WTC11 (cell line): ENCODE data around the gene ZNHIT2. TPM values are rescaled to one million over a fixed set of nuclear protein-coding genes. Genes with fewer than 3 reads are reported as not detected.

Experiments
- ATAC-seq: fragments of 200-7000 bp; cut with Tn5 transposase; 2 replicates; pipeline ENCODE4 v1.10.0; 2021; ENCODE audit warnings: mild to moderate bottlenecking, moderate library complexity
- CTCF ChIA-PET: fragments of 300-600 bp; sonication (Branson Sonifier 250); formaldehyde crosslinking; loops from one replicate; lab custom pipeline; 2021; ENCODE audit warnings: antibody characterized with exemption; lab: Charles Lee
- POLR2A ChIA-PET: fragments of 350-600 bp; sonication (Branson Sonifier 250); formaldehyde crosslinking; loops from one replicate; lab custom pipeline; 2021; ENCODE audit warnings: antibody characterized with exemption; lab: Charles Lee
- DNase-seq: peaks from one replicate; pipeline ENCODE4 v3.0.0; 2021; ENCODE audit warnings: low spot score
- H3K27ac Mint-ChIP-seq: 2 replicates; pipeline ENCODE4 v1.8.0; 2021; ENCODE audit warnings: mixed read lengths
- H3K27me3 Mint-ChIP-seq: 2 replicates; pipeline ENCODE4 v1.8.0; 2021; ENCODE audit warnings: low read depth, mild to moderate bottlenecking, moderate library complexity, mixed read lengths
- H3K36me3 Mint-ChIP-seq: 2 replicates; pipeline ENCODE4 v1.8.0; 2021; ENCODE audit warnings: mixed read lengths
- H3K4me1 Mint-ChIP-seq: 2 replicates; pipeline ENCODE4 v1.8.0; 2022; ENCODE audit warnings: mixed read lengths
- H3K4me3 Mint-ChIP-seq: 2 replicates; pipeline ENCODE4 v1.8.0; 2021; ENCODE audit warnings: mild to moderate bottlenecking, moderate library complexity, mixed read lengths
- H3K9me3 Mint-ChIP-seq: 2 replicates; pipeline ENCODE4 v1.8.0; 2021; ENCODE audit warnings: mixed read lengths
- ATF2 ChIP-seq: sonication (generic); formaldehyde crosslinking; IDR thresholded peaks from 2 replicates; pipeline ENCODE4 v1.8.1; 2022; ENCODE audit warnings: low read depth, missing genetic modification reagents, borderline replicate concordance
- ATF3 ChIP-seq: sonication (generic); formaldehyde crosslinking; conservative IDR thresholded peaks from 2 replicates; pipeline ENCODE4 v1.8.1; 2022; ENCODE audit warnings: mild to moderate bottlenecking, missing genetic modification reagents
- ATF6 ChIP-seq: sonication (generic); formaldehyde crosslinking; IDR thresholded peaks from 2 replicates; pipeline ENCODE4 v1.8.1; 2023; ENCODE audit warnings: mild to moderate bottlenecking, missing genetic modification reagents
- CBFB ChIP-seq: sonication (generic); formaldehyde crosslinking; IDR thresholded peaks from 2 replicates; pipeline ENCODE4 v1.8.1; 2022; ENCODE audit warnings: mild to moderate bottlenecking, low read depth, missing genetic modification reagents
- CREB1 ChIP-seq: sonication (generic); formaldehyde crosslinking; IDR thresholded peaks from 2 replicates; pipeline ENCODE4 v1.8.0; 2023; ENCODE audit warnings: mild to moderate bottlenecking, missing genetic modification reagents
- CREM ChIP-seq: sonication (generic); formaldehyde crosslinking; IDR thresholded peaks from 2 replicates; pipeline ENCODE4 v1.8.1; 2022; ENCODE audit warnings: mild to moderate bottlenecking, missing genetic modification reagents, moderate library complexity
- E2F4 ChIP-seq: sonication (generic); formaldehyde crosslinking; IDR thresholded peaks from 2 replicates; pipeline ENCODE4 v1.8.1; 2022; ENCODE audit warnings: low read depth, mild to moderate bottlenecking, moderate library complexity, missing genetic modification reagents, borderline replicate concordance
- FOXK1 ChIP-seq: sonication (generic); formaldehyde crosslinking; IDR thresholded peaks from 2 replicates; pipeline ENCODE4 v1.8.0; 2022; ENCODE audit warnings: mild to moderate bottlenecking, moderate library complexity, missing genetic modification reagents
- GRHL2 ChIP-seq: fragments of 250-450 bp; sonication (Bioruptor Pico); IDR thresholded peaks from 2 replicates; pipeline ENCODE4 v1.8.0; 2022; ENCODE audit warnings: mild to moderate bottlenecking, moderate library complexity; ENCODE audit not compliant: insufficient replicate concordance, severe bottlenecking
- HMGXB4 ChIP-seq: sonication (generic); formaldehyde crosslinking; IDR thresholded peaks from 2 replicates; pipeline ENCODE4 v1.8.1; 2023; ENCODE audit warnings: mild to moderate bottlenecking, moderate library complexity, missing genetic modification reagents
- IRF1 ChIP-seq: sonication (generic); formaldehyde crosslinking; IDR thresholded peaks from 2 replicates; pipeline ENCODE4 v1.8.0; 2023; ENCODE audit warnings: missing genetic modification reagents
- NFE2L1 ChIP-seq: sonication (generic); formaldehyde crosslinking; IDR thresholded peaks from 2 replicates; pipeline ENCODE4 v1.8.1; 2023; ENCODE audit warnings: missing genetic modification reagents
- NR1H2 ChIP-seq: sonication (generic); formaldehyde crosslinking; IDR thresholded peaks from 2 replicates; pipeline ENCODE4 v1.9.0; 2021; ENCODE audit warnings: mild to moderate bottlenecking, moderate library complexity, missing genetic modification reagents
- PREB ChIP-seq: sonication (generic); formaldehyde crosslinking; IDR thresholded peaks from 2 replicates; pipeline ENCODE4 v1.8.1; 2022; ENCODE audit warnings: mild to moderate bottlenecking, missing genetic modification reagents, moderate library complexity, borderline replicate concordance
- SP1 ChIP-seq: sonication (generic); formaldehyde crosslinking; conservative IDR thresholded peaks from 2 replicates; pipeline ENCODE4 v1.8.1; 2022; ENCODE audit warnings: missing genetic modification reagents
- ZNF138 ChIP-seq: sonication (generic); formaldehyde crosslinking; conservative IDR thresholded peaks from 2 replicates; pipeline ENCODE4 v1.8.1; 2022; ENCODE audit warnings: mild to moderate bottlenecking, moderate library complexity, missing genetic modification reagents
- ZNF219 ChIP-seq: sonication (generic); formaldehyde crosslinking; IDR thresholded peaks from 2 replicates; pipeline ENCODE4 v1.8.0; 2023; ENCODE audit warnings: missing genetic modification reagents, mild to moderate bottlenecking, borderline replicate concordance
- ZNF232 ChIP-seq: sonication (generic); formaldehyde crosslinking; IDR thresholded peaks from 2 replicates; pipeline ENCODE4 v1.8.0; 2022; ENCODE audit warnings: mild to moderate bottlenecking, missing genetic modification reagents
- ZNF263 ChIP-seq: sonication (generic); formaldehyde crosslinking; IDR thresholded peaks from 2 replicates; pipeline ENCODE4 v1.8.1; 2022; ENCODE audit warnings: low read depth, mild to moderate bottlenecking, moderate library complexity, missing genetic modification reagents
- ZNF281 ChIP-seq: sonication (generic); formaldehyde crosslinking; IDR thresholded peaks from 2 replicates; pipeline ENCODE4 v1.8.0; 2023; ENCODE audit warnings: mild to moderate bottlenecking, missing genetic modification reagents
- ZNF396 ChIP-seq: fragments of 250-450 bp; sonication (Bioruptor Pico); IDR thresholded peaks from 2 replicates; pipeline ENCODE4 v1.8.0; 2021; ENCODE audit warnings: mild to moderate bottlenecking, moderate library complexity, borderline replicate concordance
- total RNA-seq: library from RNA; stranded (reverse); gene quantifications from 3 replicates; pipeline ENCODE4 v1.2.3, GENCODE V29; 2021

ZNHIT2 gene
- total RNA-seq, 1 experiment from 2014 or later, result 16.7 TPM

- Mint-ChIP-seq H3K4me3 (no peak overlapping the region), H3K27me3 (peaks cover 7% of the 10 kb centered on the region), H3K4me1 (peaks cover 2% of the 10 kb centered on the region), H3K9me3 (no peaks in the 10 kb centered on the region), H3K27ac (no peak overlapping the region), H3K36me3 (no peaks in the 10 kb centered on the region)
- DNase-seq, result no peak
- POLR2A ChIA-PET, result no interaction called here
- CTCF ChIA-PET, result no interaction called here
- no peak for TF ChIP-seq IRF1 (CRISPR knock-in tag)
- no peak for TF ChIP-seq CREB1 (CRISPR knock-in tag)
- no peak for ATAC-seq
Measured at GRCh38 chr11:65160643-65161042, 43.1 kb upstream of the ZNHIT2 start.

GRCh38 chr11:65159012-65159411, 41.5 kb upstream of the ZNHIT2 start:
- DNase-seq (no peak), ATAC-seq (no peak)
- POLR2A ChIA-PET, result no interaction called here
- Mint-ChIP-seq H3K27me3 (peaks cover 7% of the 10 kb centered on the region), H3K27ac (no peak overlapping the region), H3K9me3 (no peaks in the 10 kb centered on the region), H3K4me3 (no peak overlapping the region), H3K4me1 (no peaks in the 10 kb centered on the region), H3K36me3 (no peaks in the 10 kb centered on the region)
- CTCF ChIA-PET, result no interaction called here
- TF ChIP-seq ATF6, result no peak
- no peak for TF ChIP-seq PREB
- no peak for TF ChIP-seq SP1 (CRISPR knock-in tag)
- TF ChIP-seq ZNF281 (CRISPR knock-in tag), result no peak
- TF ChIP-seq E2F4 (CRISPR knock-in tag), result no peak
- TF ChIP-seq CREM, result no peak
- TF ChIP-seq NFE2L1, result no peak
- no peak for TF ChIP-seq ZNF396
- TF ChIP-seq CBFB (CRISPR knock-in tag), result no peak

GRCh38 chr11:65157336-65157735, 39.8 kb upstream of the ZNHIT2 start:
- Mint-ChIP-seq H3K9me3 (no peaks in the 10 kb centered on the region), H3K27me3 (peaks cover 21% of the 10 kb centered on the region), H3K4me3 (no peak overlapping the region), H3K36me3 (no peaks in the 10 kb centered on the region), H3K4me1 (no peaks in the 10 kb centered on the region), H3K27ac (no peak overlapping the region)
- CTCF ChIA-PET, result interaction anchor here (0.7 kb wide), 2 partner anchors 333 to 815 kb away, joined by 3 to 4 read pairs; no protein-coding TSS in a partner anchor
- POLR2A ChIA-PET, result no interaction called here
- DNase-seq (no peak), ATAC-seq (no peak)
- no peak for TF ChIP-seq CREB1 (CRISPR knock-in tag)
- no peak for TF ChIP-seq GRHL2 (CRISPR knock-in tag)
- TF ChIP-seq HMGXB4, result no peak
- TF ChIP-seq ZNF219 (CRISPR knock-in tag), result no peak
- no peak for TF ChIP-seq ZNF138
- no peak for TF ChIP-seq ZNF263 (CRISPR knock-in tag)
- TF ChIP-seq SP1 (CRISPR knock-in tag), result no peak
- no peak for TF ChIP-seq NR1H2 (CRISPR knock-in tag)
- no peak for TF ChIP-seq ATF2 (CRISPR knock-in tag)
- no peak for TF ChIP-seq FOXK1 (CRISPR knock-in tag)
- TF ChIP-seq ATF3, result no peak
- TF ChIP-seq CREM, result no peak
- no peak for TF ChIP-seq ZNF232 (CRISPR knock-in tag)
